Measurements from ENCODE around the gene GINS1. TPM values are rescaled to one million over a fixed set of nuclear protein-coding genes. Genes with fewer than 3 reads are reported as not detected.

GINS1 gene
- total RNA-seq, 6 experiments from 2014 or later = 0.37 to 3.5 (median 0.76) TPM

DNA sequence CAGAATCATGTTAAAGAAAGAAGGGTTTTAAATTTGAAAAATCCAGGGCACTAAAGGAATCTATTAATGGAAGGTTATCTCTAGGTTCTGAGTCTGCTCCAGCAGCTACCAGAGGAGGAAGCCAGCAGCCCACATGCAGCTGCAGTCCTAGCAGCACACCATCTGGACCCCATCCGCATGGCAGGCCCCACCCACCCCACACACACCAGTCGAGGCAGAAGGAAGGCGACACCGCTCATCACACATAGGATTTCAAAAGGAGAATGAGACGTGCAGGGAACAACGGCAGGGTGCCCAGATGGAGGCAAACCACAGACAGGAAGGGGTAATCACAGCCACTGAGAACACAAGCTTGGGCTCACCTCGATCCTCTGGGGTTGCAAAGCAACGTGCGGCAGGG is 78.9 kb downstream of the GINS1 start:
- no peak for ATAC-seq
- Histone ChIP-seq H3K27ac (no peak overlapping the region), H3K4me1 (no peaks in the 10 kb centered on the region), H3K27me3 (no peaks in the 10 kb centered on the region), H3K9me3 (no peaks in the 10 kb centered on the region), H3K36me3 (peaks cover 0 to 17% (median 3%) of the 10 kb centered on the region in 4 donors), H3K4me3 (no peak overlapping the region)
- TF ChIP-seq POLR2A (IDR thresholded peaks at IDR 0.05) = no peak
- TF ChIP-seq CTCF (IDR thresholded peaks at IDR 0.05) = no peak
- DNase-seq = no peak
- intact Hi-C loops (cut with DNase I) = no loop called here
- WGBS (ENCODE audit: insufficient coverage, low coverage, low lambda C conversion rate, missing lambda C conversion rate) = 55% methylated on average over 8 of the region's 9 CpGs

DNA sequence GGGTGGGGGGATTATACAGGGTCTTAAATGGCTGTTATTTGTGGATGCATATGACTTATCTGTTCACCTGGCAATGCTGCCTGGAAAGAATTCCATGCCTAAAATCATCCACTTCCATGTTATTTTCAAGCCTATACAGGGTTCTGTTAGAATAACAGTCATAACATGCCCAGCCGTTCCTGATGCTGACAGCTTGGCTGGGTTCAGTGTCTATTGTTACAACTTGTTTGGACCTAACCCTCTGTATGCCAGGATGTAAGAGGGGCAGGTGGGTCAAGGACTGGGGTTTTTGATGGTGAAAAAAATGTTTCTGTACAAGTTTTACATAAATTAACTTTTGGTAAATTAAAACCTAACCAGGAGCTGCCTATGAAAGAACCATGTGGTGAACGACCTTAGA is 79.8 kb downstream of the GINS1 start:
- DNase-seq (no peak), ATAC-seq (no peak)
- H3K27ac ChIP-seq = no peak overlapping the region
- no peaks in the 10 kb centered on the region for H3K27me3 ChIP-seq
- H3K4me1 ChIP-seq = no peaks in the 10 kb centered on the region
- intact Hi-C loops (cut with DNase I) = no loop called here
- no peaks in the 10 kb centered on the region for H3K9me3 ChIP-seq
- TF ChIP-seq CTCF (IDR thresholded peaks at IDR 0.05) = no peak
- TF ChIP-seq POLR2A (IDR thresholded peaks at IDR 0.05) = no peak
- peaks cover 0 to 17% (median under 1%) of the 10 kb centered on the region in 4 donors for H3K36me3 ChIP-seq
- WGBS (ENCODE audit: insufficient coverage, low coverage, low lambda C conversion rate, missing lambda C conversion rate) = 49% methylated on average over 2 of the region's 2 CpGs
- no peak overlapping the region for H3K4me3 ChIP-seq

DNA sequence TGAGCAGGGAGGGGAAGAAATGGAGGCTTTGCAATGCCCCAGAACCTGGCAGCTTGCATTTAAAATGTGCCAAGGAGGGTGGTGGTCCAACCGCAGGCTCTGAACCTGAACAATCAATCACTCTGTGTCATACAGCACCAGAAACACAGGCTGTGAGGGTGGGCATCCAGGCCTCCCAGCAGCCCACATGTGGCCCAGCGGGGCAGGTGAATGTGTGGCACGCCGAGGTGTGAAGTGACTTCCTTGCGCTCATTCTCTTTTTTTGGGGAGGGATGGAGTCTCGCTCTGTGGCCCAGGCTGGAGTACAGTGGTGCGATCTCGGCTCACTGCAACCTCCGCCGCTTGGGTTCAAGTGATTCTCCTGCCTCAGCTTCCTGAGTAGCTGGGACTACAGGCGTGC is 80.5 kb downstream of the GINS1 start:
- H3K4me1 ChIP-seq = no peaks in the 10 kb centered on the region
- peaks cover 0 to 17% (median under 1%) of the 10 kb centered on the region in 4 donors for H3K36me3 ChIP-seq
- TF ChIP-seq POLR2A (IDR thresholded peaks at IDR 0.05) = no peak
- no peak for TF ChIP-seq CTCF (IDR thresholded peaks at IDR 0.05)
- DNase-seq (no peak), ATAC-seq (no peak)
- intact Hi-C loops (cut with DNase I) = no loop called here
- H3K27me3 ChIP-seq = no peaks in the 10 kb centered on the region
- H3K27ac ChIP-seq = no peak overlapping the region
- 83% methylated on average over 1 of the region's 11 CpGs for WGBS (ENCODE audit: insufficient coverage, low coverage, low lambda C conversion rate, missing lambda C conversion rate)
- H3K9me3 ChIP-seq = no peaks in the 10 kb centered on the region
- H3K4me3 ChIP-seq = no peak overlapping the region

- H3K9me3 ChIP-seq = no peaks in the 10 kb centered on the region
- intact Hi-C loops (cut with DNase I) = no loop called here
- peaks cover 0 to 17% (median under 1%) of the 10 kb centered on the region in 4 donors for H3K36me3 ChIP-seq
- H3K27ac ChIP-seq = no peak overlapping the region
- ATAC-seq (no peak), DNase-seq (no peak)
- no peak for TF ChIP-seq POLR2A (IDR thresholded peaks at IDR 0.05)
- TF ChIP-seq CTCF (IDR thresholded peaks at IDR 0.05) = no peak
- no peaks in the 10 kb centered on the region for H3K27me3 ChIP-seq
- 67% methylated on average over 3 of the region's 15 CpGs for WGBS (ENCODE audit: insufficient coverage, low coverage, low lambda C conversion rate, missing lambda C conversion rate)
- H3K4me1 ChIP-seq = no peaks in the 10 kb centered on the region
- H3K4me3 ChIP-seq = no peak overlapping the region
These were observed 81.9 kb downstream of the GINS1 start for GRCh38 chr20:25489221-25489871.
